Measurements from ENCODE around the gene MEP1B.
"Not testable (repeated sequence)": the region's sequence is repeated elsewhere in the genome, so short reads cannot be mapped to it uniquely, and the experiment has no call there.

DNA sequence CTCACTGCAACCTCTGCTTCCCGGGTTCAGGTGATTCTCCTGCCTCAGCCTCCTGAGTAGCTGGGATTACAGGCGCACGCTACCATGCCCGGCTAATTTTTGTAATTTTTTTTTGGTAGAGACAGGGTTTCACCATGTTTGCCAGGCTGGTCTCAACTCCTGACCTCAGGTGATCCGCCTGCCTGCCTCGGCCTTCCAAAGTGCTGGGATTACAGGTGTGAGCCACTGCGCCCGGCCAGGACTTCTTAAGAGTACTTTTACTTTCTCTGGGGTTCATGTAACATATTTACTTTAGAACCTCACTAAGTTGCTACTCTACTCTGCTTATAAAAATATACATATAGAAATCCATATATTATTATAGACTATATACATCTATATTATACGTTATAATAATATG lies 31.2 kb upstream of the MEP1B start:
- TF ChIP-seq, protein P1, sequence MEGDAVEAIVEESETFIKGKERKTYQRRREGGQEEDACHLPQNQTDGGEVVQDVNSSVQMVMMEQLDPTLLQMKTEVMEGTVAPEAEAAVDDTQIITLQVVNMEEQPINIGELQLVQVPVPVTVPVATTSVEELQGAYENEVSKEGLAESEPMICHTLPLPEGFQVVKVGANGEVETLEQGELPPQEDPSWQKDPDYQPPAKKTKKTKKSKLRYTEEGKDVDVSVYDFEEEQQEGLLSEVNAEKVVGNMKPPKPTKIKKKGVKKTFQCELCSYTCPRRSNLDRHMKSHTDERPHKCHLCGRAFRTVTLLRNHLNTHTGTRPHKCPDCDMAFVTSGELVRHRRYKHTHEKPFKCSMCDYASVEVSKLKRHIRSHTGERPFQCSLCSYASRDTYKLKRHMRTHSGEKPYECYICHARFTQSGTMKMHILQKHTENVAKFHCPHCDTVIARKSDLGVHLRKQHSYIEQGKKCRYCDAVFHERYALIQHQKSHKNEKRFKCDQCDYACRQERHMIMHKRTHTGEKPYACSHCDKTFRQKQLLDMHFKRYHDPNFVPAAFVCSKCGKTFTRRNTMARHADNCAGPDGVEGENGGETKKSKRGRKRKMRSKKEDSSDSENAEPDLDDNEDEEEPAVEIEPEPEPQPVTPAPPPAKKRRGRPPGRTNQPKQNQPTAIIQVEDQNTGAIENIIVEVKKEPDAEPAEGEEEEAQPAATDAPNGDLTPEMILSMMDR (IDR thresholded peaks at IDR 0.05; ENCODE audit: insufficient read depth, low read length, poor library complexity, severe bottlenecking) = not testable (repeated sequence)
- not testable (repeated sequence) for TF ChIP-seq EZH2phosphoT487 (conservative IDR thresholded peaks at IDR 0.05; ENCODE audit: low read length)
